Fibroblast of mammary gland (primary cell): ENCODE results near the gene AURKA.
"Not testable (repeated sequence)": the region's sequence is repeated elsewhere in the genome, so short reads cannot be mapped to it uniquely, and the experiment has no call there.

ENCODE experiments used
- DNase-seq: peaks from one replicate; pipeline ENCODE4 v3.0.0-alpha.2; 2010; ENCODE audit warnings: low read depth
- H3K4me3 ChIP-seq: 2 replicates; pipeline ENCODE4 v1.5.1; 2011; ENCODE audit warnings: low read depth, mild to moderate bottlenecking, low read length, moderate library complexity; ENCODE audit not compliant: control insufficient read depth
- TF ChIP-seq, protein P1 (sequence below): conservative IDR thresholded peaks from 2 replicates; pipeline ENCODE4 v1.5.1; 2011; ENCODE audit warnings: low read depth, low read length, inconsistent platforms; ENCODE audit not compliant: control insufficient read depth, insufficient read depth

The AURKA gene

DNA sequence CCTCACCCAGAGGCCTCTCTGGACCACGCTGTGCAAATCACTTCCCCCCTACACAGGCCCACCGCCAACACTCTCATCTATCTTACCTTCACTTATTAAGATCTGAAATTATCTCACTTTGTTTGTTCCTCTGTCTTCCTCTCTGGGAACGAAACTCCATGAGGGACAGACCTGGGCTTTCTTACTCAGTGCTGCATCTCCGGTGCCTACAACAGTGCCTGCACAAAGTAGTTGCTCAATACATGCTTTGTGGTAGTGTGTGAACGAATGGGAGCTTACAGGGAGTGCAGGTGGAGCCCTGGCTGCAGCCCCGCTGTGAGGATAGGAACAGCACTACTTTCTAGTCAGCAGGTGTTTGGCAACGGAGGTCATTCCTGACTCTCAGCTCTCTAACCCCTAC, 25.4 kb upstream of the AURKA start:
- no peak for DNase-seq
- TF ChIP-seq, protein P1, sequence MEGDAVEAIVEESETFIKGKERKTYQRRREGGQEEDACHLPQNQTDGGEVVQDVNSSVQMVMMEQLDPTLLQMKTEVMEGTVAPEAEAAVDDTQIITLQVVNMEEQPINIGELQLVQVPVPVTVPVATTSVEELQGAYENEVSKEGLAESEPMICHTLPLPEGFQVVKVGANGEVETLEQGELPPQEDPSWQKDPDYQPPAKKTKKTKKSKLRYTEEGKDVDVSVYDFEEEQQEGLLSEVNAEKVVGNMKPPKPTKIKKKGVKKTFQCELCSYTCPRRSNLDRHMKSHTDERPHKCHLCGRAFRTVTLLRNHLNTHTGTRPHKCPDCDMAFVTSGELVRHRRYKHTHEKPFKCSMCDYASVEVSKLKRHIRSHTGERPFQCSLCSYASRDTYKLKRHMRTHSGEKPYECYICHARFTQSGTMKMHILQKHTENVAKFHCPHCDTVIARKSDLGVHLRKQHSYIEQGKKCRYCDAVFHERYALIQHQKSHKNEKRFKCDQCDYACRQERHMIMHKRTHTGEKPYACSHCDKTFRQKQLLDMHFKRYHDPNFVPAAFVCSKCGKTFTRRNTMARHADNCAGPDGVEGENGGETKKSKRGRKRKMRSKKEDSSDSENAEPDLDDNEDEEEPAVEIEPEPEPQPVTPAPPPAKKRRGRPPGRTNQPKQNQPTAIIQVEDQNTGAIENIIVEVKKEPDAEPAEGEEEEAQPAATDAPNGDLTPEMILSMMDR, result no peak
- no peak overlapping the region for H3K4me3 ChIP-seq

DNA sequence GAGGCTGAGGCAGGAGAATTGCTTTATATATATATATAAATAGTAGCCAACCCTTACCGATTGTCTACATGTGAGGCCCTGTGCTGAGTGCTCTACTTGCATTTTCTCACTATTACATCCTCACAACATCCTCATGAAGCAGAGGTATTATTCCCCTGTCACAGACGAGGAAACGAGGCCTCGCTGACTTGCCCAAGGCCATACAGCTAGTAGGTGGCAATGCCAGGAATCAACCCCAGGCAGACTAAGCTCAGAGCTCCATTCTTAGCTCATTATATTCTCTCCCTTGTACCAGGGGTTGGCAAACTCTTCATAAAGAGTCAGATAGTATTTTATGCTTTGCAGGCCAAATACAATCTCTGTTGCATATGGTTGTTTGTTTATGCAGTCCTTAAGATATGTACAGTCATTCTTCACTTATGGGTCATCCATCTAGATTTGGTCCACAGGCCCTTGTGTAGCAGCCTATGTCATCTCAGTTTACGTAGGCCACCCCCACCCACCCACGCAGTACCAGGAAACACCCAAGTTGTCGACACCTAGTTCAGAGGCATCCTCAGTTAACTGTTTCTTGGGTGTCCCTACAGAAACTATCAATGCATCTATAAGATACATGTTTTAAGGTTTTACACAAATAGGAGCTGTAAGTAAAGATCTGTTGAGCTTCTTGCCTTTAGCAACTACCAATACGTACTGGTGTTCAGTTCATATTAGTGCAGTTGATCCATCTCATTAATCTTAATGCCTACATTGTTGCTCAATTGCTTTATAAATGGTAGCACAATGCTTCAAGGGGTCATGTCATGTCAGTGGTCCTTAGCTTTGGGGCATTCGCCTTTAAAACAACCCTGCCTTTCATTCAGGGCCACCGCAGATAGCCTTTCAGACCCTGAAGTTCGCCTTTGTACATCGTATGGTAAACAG, 23.1 kb upstream of the AURKA start:
- no peak overlapping the region for H3K4me3 ChIP-seq
- peak; percentile 90 for DNase-seq
- TF ChIP-seq, protein P1, result no peak

DNA sequence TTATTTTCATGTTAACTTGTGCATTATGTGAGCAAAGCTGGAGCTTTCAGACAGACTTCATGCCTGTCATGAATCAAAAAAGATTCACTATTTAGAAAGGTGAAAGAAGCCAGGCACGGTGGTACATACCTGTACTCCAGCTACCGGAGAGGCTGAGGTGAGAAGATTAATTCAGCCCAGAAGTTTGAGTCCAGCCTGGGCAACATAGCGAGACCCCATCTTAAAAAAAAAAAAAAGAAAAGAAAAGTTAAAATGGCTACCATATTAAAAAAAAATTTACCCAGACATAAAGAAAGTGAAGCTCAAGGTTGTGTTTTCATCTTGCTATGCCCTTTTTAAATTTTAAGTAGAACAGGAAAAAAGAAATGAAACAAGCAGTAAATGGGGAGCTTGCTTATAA, 20.9 kb upstream of the AURKA start:
- H3K4me3 ChIP-seq, result no peak overlapping the region
- TF ChIP-seq, protein P1, result no peak
- no peak for DNase-seq

DNA sequence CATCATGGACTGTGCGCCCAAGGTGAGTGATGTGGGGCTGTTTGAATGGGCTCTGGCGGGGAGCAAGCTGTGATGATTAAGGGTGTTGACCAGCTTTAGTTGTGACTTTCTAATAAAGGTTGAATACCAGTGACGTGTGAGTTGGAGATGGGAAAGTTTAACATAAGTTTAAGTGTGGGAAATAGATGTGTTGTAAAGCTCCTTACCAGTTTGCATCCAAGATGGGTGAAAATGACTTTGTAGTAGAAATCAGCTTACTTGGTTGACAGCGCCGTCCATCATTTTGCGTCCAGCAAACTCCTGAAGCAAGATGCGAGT, 20.4 kb upstream of the AURKA start:
- TF ChIP-seq, protein P1, result no peak
- H3K4me3 ChIP-seq, result no peak overlapping the region
- no peak for DNase-seq

DNA sequence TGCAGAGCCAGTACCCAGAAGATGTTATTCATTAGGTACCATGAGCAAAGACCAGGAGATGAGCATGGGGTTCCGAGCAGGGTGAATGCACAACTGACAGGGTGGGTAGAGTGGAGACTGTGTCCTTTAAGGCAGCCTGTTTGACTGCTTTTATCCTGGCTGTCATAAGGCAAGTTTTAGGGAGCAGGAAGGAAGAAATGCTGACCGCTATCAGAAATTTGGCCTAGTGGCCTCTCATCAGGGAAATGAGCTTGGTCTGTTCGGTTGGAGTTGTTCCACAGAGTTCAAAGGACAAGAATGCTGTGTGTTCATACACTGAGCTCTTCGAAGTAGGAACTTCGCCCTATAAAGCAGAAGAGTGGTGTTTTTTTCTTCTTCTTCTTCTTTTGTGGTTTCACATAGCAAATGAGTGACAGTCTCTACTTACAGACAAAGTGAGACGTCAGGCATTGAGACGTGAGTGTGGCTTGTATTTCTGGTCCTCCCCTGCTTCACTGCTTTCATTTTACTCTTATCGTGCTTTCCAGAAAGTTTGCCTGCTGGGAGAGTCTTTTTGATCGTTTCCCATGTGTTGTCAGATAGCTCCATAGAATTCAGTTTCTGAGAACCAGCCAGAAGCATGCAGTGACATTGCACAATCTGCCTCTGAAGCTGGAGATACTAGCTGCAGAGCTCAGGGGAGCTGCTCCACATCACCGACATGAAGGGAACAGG, 19.9 kb upstream of the AURKA start, which contains the start of gene CASS4:
TSS of gene CASS4 (plus strand) at position 502 of the 714 bp plus-strand sequence. CDS start at position 701, 199 bp downstream.
- TF ChIP-seq, protein P1, result peak; percentile 22
- DNase-seq, result peak; percentile 83
- H3K4me3 ChIP-seq, result no peak within 1 kb of the TSS

DNA sequence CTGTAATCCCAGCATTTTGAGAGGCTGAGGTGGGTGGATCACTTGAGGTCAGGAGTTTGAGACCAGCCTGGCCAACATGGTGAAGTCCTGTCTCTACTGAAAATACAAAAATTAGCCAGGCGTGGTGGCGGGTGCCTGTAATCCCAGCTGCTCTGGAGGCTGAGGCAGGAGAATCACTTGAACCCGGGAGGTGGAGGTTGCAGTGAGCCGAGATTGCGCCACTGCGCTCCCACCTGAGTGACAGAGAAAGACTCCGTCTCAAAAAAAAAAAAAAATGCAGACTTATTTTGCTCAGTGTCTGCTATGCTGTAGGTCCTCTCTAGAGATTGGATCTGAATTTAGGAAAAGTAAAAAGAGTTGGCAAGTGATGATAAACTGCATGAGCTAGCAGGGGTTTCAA, 19.3 kb upstream of the AURKA start:
- not testable (repeated sequence) for H3K4me3 ChIP-seq, DNase-seq

DNA sequence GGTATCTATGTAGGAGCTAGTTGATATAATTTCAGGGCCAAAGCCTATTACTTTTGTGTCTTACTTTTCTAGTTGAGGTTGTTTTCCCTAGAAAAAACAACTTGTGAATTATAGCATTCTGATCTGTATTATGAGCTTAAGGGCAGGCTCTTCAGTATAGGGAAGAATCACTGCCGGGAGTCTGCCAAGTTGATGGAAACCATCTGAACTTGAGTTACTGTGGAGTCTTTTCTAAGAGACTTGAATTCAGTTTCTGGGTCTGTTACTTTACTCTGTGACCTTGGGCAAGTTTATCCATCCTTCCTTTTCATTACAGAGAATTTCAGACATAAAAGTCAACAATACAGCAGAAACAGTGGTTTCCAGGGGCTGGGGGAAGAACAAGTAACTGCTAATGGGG, 17.9 kb upstream of the AURKA start:
- TF ChIP-seq, protein P1, result no peak
- no peak overlapping the region for H3K4me3 ChIP-seq
- DNase-seq, result no peak
